ENCODE measurements around the gene MON2. TPM values are rescaled to one million over a fixed set of nuclear protein-coding genes. Genes with fewer than 3 reads are reported as not detected.

MON2 gene
- total RNA-seq, 5 donors from 2014 or later (not counting 1 experiment from before 2014, with no cell fraction given): 61.2 to 73.2 (median 66.5) TPM

DNA sequence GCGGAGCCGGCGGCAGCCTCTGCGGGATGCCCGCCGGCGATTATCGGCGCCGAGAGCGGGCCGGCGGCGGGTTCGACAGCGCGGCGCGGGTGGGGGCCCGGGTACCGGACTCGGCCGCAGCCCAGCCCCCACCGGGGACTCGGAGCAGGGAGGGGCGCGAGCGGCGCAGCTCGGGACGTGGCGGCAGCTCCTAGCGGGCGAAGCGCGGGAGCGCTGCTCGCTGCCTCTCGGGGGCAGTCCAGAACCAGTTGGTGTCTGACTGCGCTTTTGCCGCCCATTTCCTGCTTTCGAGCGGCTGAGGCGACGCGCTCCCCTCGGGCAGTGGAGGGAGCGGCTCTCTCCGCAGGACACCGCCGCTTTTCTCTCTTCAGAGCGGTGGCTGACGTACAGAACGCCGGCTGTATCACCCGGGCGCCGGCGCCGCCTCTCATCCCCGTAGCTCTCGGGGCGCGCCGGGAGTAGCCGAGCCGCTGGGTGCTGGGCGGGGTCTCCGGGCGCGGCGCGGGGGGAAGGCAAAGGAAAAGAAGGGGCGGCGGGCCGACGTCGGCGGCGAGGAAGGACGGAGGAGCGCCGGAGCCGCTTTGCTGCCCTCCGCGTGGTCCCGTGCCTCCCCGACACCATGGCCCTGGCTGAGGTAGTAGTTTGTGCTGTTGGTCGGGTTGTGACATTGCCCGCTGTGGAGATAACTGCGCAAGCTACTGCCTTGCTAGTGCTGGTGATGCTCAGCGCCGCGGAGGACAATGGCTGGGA lies 136.6 kb downstream of the MON2 start:
- Histone ChIP-seq H3K4me1 (ENCODE audit: control insufficient read depth in 1 of 2, extremely low read depth in 1 of 2, insufficient read depth in 2 of 2, low read length in 2 of 2) (peaks cover 4 to 11% of the 10 kb centered on the region in 2 experiments), H3K9me3 (no peaks in the 10 kb centered on the region), H3K36me3 (ENCODE audit: control insufficient read depth in 2 of 2, extremely low read depth in 1 of 2, insufficient read depth in 1 of 2, low read length in 1 of 2) (no peaks in the 10 kb centered on the region), H3K27me3 (replicated peaks in 1 of 2; ENCODE audit: control insufficient read depth in 2 of 2, extremely low read depth in 1 of 2, insufficient read depth in 2 of 2, low read length in 1 of 2) (no peaks in the 10 kb centered on the region), H3K4me3 (ENCODE audit: control insufficient read depth in 1 of 2, extremely low read depth in 1 of 2, low read length in 1 of 2) (peak overlapping the region; percentile 84 to 94), H3K27ac (ENCODE audit: low read length) (peak overlapping the region; percentile 100)
- POLR2A ChIA-PET: interaction anchor here (0.6 to 2.0 kb wide), 10 partner anchors 11 to 1619 kb away, joined by 3 to 13 read pairs (median 4); partner anchors contain the start of genes KICS2 (in 1 of the 2) and MON2 (in 1 of the 2)
- H3K9me3 Mint-ChIP-seq: no peaks in the 10 kb centered on the region
- H3K36me3 Mint-ChIP-seq: no peaks in the 10 kb centered on the region
- under 1% methylated on average over 89 of the region's 94 CpGs for WGBS (ENCODE audit: insufficient coverage)
- DNase-seq (peak; percentile 64 to 89 (median 76)), ATAC-seq (replicated peaks in 1 of 4) (peak; percentile 67 to 83 (median 80))
- H3K4me1 Mint-ChIP-seq: peaks cover 33 to 40% (median 38%) of the 10 kb centered on the region in 3 donors
- peak overlapping the region; percentile 98 for H3K27ac Mint-ChIP-seq
- no peaks in the 10 kb centered on the region for H3K27me3 Mint-ChIP-seq
- H3K4me3 Mint-ChIP-seq: peak overlapping the region; percentile 80 to 97 (median 90)
- CTCF ChIA-PET: interaction anchor here (0.6 to 1.9 kb wide), 4 partner anchors 51 to 181 kb away, joined by 3 to 6 read pairs (median 4); partner anchors contain the start of gene MON2 (in 1 of the 2)

DNA sequence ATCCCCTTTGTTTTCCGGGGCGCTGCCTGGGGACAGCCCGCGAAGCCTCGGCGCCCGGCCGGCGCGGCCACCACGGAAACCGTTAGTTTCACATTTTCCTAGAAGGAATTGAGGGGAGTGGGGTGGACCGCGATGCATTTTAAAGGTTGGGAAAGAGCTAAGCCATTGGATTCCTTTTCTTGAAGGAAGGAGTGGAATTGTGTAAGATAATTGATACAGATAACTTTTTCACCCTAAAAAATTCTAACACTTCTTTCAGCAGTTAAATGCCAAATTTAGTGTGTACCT lies 137.1 kb downstream of the MON2 start:
- H3K4me3 Mint-ChIP-seq: peak overlapping the region; percentile 80 to 97 (median 90)
- peak overlapping the region; percentile 100 for H3K27ac ChIP-seq (ENCODE audit: low read length)
- ChIA-PET CTCF (interaction anchor here (0.6 to 1.9 kb wide), 5 partner anchors 51 to 219 kb away, joined by 3 to 6 read pairs (median 4); partner anchors contain the start of gene MON2 (in 1 of the 2)), POLR2A (interaction anchor here (0.6 to 2.0 kb wide), 7 partner anchors 11 to 344 kb away, joined by 3 to 13 read pairs (median 4); partner anchors contain the start of gene MON2 (in 1 of the 2))
- ATAC-seq (replicated peaks in 1 of 4) (no peak), DNase-seq (no peak)
- no peaks in the 10 kb centered on the region for H3K27me3 Mint-ChIP-seq
- H3K4me3 ChIP-seq (ENCODE audit: control insufficient read depth in 1 of 2, extremely low read depth in 1 of 2, low read length in 1 of 2): peak overlapping the region; percentile 84 to 94
- H3K9me3 ChIP-seq: no peaks in the 10 kb centered on the region
- H3K27ac Mint-ChIP-seq: peak overlapping the region; percentile 83 to 86
- H3K9me3 Mint-ChIP-seq: no peaks in the 10 kb centered on the region
- 2% methylated on average over 10 of the region's 14 CpGs for WGBS (ENCODE audit: insufficient coverage)
- no peaks in the 10 kb centered on the region for H3K36me3 Mint-ChIP-seq
- no peaks in the 10 kb centered on the region for H3K36me3 ChIP-seq (ENCODE audit: control insufficient read depth in 2 of 2, extremely low read depth in 1 of 2, insufficient read depth in 1 of 2, low read length in 1 of 2)
- no peaks in the 10 kb centered on the region for H3K27me3 ChIP-seq (replicated peaks in 1 of 2; ENCODE audit: control insufficient read depth in 2 of 2, extremely low read depth in 1 of 2, insufficient read depth in 2 of 2, low read length in 1 of 2)
- peaks cover 4 to 11% of the 10 kb centered on the region in 2 experiments for H3K4me1 ChIP-seq (ENCODE audit: control insufficient read depth in 1 of 2, extremely low read depth in 1 of 2, insufficient read depth in 2 of 2, low read length in 2 of 2)
- H3K4me1 Mint-ChIP-seq: peaks cover 33 to 40% (median 38%) of the 10 kb centered on the region in 3 donors

DNA sequence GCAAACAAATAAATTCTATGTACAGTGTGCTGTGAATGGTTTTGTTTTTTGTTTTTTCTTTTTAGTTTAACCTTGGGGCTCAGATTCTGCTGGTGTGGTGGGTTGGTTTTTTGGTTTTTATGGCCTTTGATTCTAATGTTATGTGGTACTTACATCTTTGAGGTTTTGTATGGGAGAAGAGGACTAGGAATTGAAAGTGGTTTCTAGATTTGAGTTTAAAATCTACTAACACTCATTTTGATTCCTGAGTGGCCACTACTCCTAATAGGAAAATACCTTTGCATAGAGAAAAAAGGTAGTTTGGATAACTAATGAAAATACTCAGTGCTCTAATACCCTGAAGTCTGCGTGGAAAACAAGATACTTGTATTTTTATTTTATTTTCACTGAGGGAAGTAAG lies 137.7 kb downstream of the MON2 start:
- ChIA-PET CTCF (interaction anchor here (0.6 to 1.9 kb wide), 2 partner anchors 137 to 220 kb away, joined by 4 to 6 read pairs; partner anchors contain the start of gene MON2 (in 1 of the 2)), POLR2A (interaction anchor here in 1 of 2 donors (0.6 to 2.0 kb wide), 6 partner anchors 12 to 345 kb away, joined by 3 to 13 read pairs (median 6); partner anchors contain the start of gene MON2)
- Mint-ChIP-seq H3K9me3 (no peaks in the 10 kb centered on the region), H3K4me3 (peak overlapping the region; percentile 80 to 97 (median 90)), H3K27me3 (no peaks in the 10 kb centered on the region), H3K27ac (peak overlapping the region; percentile 83 to 86), H3K4me1 (peaks cover 37 to 40% (median 38%) of the 10 kb centered on the region in 3 donors), H3K36me3 (no peaks in the 10 kb centered on the region)
- H3K27ac ChIP-seq (ENCODE audit: low read length): peak overlapping the region; percentile 100
- peak in 1 of 35 experiments; percentile 32 for DNase-seq
- peaks cover 4 to 11% of the 10 kb centered on the region in 2 experiments for H3K4me1 ChIP-seq (ENCODE audit: control insufficient read depth in 1 of 2, extremely low read depth in 1 of 2, insufficient read depth in 2 of 2, low read length in 2 of 2)
- no peak for ATAC-seq (replicated peaks in 1 of 4)
- WGBS (ENCODE audit: insufficient coverage): no CpG with 5 or more reads among the region's 1 CpG
- H3K36me3 ChIP-seq (ENCODE audit: control insufficient read depth in 2 of 2, extremely low read depth in 1 of 2, insufficient read depth in 1 of 2, low read length in 1 of 2): no peaks in the 10 kb centered on the region
- H3K4me3 ChIP-seq (ENCODE audit: control insufficient read depth in 1 of 2, extremely low read depth in 1 of 2, low read length in 1 of 2): peak overlapping the region in 1 of 2 donors; percentile 94
- H3K27me3 ChIP-seq (replicated peaks in 1 of 2; ENCODE audit: control insufficient read depth in 2 of 2, extremely low read depth in 1 of 2, insufficient read depth in 2 of 2, low read length in 1 of 2): no peaks in the 10 kb centered on the region
- H3K9me3 ChIP-seq: no peaks in the 10 kb centered on the region

DNA sequence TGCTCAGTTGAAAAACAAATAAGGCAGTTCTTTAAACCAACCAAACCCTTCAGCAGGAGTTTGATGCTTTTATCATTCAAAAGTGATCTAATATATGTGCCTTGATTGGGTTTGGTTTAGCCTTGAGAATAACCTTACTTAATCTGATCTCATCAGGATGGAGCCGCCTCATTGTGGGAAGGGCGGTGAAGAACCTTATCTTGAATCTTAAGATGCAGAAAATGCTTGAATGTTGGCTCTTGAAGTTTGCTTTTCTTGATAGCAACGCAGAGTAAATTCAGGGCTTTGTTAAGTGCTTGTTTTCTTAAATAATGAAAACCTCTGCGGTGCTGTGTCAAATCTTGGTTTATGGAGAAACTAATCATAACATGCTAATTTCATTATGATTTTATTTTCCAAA lies 138.2 kb downstream of the MON2 start:
- peak overlapping the region in 1 of 2 donors; percentile 51 for H3K27ac Mint-ChIP-seq
- H3K36me3 Mint-ChIP-seq: no peaks in the 10 kb centered on the region
- no peaks in the 10 kb centered on the region for H3K9me3 Mint-ChIP-seq
- peak in 7 of 35 experiments; percentile 1 to 49 (median 7) for DNase-seq
- H3K9me3 ChIP-seq: no peaks in the 10 kb centered on the region
- peak overlapping the region; percentile 100 for H3K27ac ChIP-seq (ENCODE audit: low read length)
- H3K4me1 Mint-ChIP-seq: peaks cover 38 to 41% (median 40%) of the 10 kb centered on the region in 3 donors
- H3K4me3 Mint-ChIP-seq: peak overlapping the region; percentile 80 to 97 (median 90)
- no peaks in the 10 kb centered on the region for H3K36me3 ChIP-seq (ENCODE audit: control insufficient read depth in 2 of 2, extremely low read depth in 1 of 2, insufficient read depth in 1 of 2, low read length in 1 of 2)
- ChIA-PET CTCF (no interaction called here), POLR2A (interaction anchor here in 1 of 2 donors (1.1 kb wide), 1 partner anchor 12 kb away, joined by 4 read pairs; no protein-coding TSS in a partner anchor)
- peaks cover 4 to 11% of the 10 kb centered on the region in 2 experiments for H3K4me1 ChIP-seq (ENCODE audit: control insufficient read depth in 1 of 2, extremely low read depth in 1 of 2, insufficient read depth in 2 of 2, low read length in 2 of 2)
- peak overlapping the region in 1 of 2 donors; percentile 94 for H3K4me3 ChIP-seq (ENCODE audit: control insufficient read depth in 1 of 2, extremely low read depth in 1 of 2, low read length in 1 of 2)
- no peaks in the 10 kb centered on the region for H3K27me3 Mint-ChIP-seq
- ATAC-seq (replicated peaks in 1 of 4): no peak
- WGBS (ENCODE audit: insufficient coverage): no CpG with 5 or more reads among the region's 4 CpGs
- no peaks in the 10 kb centered on the region for H3K27me3 ChIP-seq (replicated peaks in 1 of 2; ENCODE audit: control insufficient read depth in 2 of 2, extremely low read depth in 1 of 2, insufficient read depth in 2 of 2, low read length in 1 of 2)

DNA sequence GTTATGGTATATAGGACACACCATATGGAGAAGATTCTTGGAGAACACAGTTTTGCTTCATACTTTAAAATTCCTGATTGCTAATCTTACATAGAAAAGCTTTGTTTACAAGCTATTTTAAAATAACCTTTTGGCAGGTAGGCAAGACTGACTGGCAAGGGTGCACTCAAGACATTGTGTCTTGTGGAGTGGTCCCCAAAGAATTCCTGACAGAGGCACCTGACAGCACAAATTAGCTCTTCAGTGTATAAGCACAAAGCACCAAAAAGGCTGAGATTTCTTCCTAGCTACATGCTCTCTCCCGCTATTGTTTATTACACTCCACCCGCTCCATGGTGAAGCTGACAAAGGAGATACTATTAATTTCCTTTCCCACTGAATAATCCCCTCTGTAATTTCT lies 139.4 kb downstream of the MON2 start:
- no peaks in the 10 kb centered on the region for H3K36me3 ChIP-seq (ENCODE audit: control insufficient read depth in 2 of 2, extremely low read depth in 1 of 2, insufficient read depth in 1 of 2, low read length in 1 of 2)
- peaks cover 4 to 11% of the 10 kb centered on the region in 2 experiments for H3K4me1 ChIP-seq (ENCODE audit: control insufficient read depth in 1 of 2, extremely low read depth in 1 of 2, insufficient read depth in 2 of 2, low read length in 2 of 2)
- no peak overlapping the region for H3K27ac ChIP-seq (ENCODE audit: low read length)
- no peaks in the 10 kb centered on the region for H3K36me3 Mint-ChIP-seq
- no peaks in the 10 kb centered on the region for H3K9me3 ChIP-seq
- DNase-seq: no peak
- WGBS (ENCODE audit: insufficient coverage): 90% methylated on average over 2 of the region's 2 CpGs
- H3K27ac Mint-ChIP-seq: no peak overlapping the region
- CTCF ChIA-PET: interaction anchor here (0.6 to 1.6 kb wide), 2 partner anchors 45 to 191 kb away, joined by 3 to 6 read pairs; no protein-coding TSS in a partner anchor
- peaks cover 38 to 41% (median 40%) of the 10 kb centered on the region in 3 donors for H3K4me1 Mint-ChIP-seq
- ATAC-seq (replicated peaks in 1 of 4): no peak
- no peak overlapping the region for H3K4me3 ChIP-seq (ENCODE audit: control insufficient read depth in 1 of 2, extremely low read depth in 1 of 2, low read length in 1 of 2)
- POLR2A ChIA-PET: interaction anchor here (0.5 to 1.1 kb wide), 2 partner anchors 13 to 342 kb away, joined by 3 to 4 read pairs; no protein-coding TSS in a partner anchor
- H3K27me3 Mint-ChIP-seq: no peaks in the 10 kb centered on the region
- H3K9me3 Mint-ChIP-seq: no peaks in the 10 kb centered on the region
- H3K27me3 ChIP-seq (replicated peaks in 1 of 2; ENCODE audit: control insufficient read depth in 2 of 2, extremely low read depth in 1 of 2, insufficient read depth in 2 of 2, low read length in 1 of 2): no peaks in the 10 kb centered on the region
- H3K4me3 Mint-ChIP-seq: no peak overlapping the region

DNA sequence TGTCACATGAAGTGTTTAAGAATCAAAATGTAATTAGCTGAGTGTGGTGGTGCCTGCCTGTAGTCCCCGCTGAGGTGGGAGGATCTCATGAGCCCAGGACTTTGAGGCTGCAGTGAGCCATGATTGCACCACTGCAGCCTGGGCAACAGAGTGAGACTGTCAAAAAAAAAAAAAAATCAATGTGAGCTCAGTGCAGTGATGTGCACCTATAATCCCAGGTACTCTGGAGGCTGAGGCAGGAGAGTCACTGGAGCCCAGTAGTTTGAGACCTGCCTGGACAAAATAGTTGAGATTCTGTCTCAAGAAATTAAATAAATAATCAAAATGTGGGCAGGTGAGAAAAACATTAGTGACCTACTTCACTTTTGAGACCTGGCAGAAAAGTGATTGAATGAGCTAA lies 140.0 kb downstream of the MON2 start:
- no peak for DNase-seq
- no peaks in the 10 kb centered on the region for H3K27me3 Mint-ChIP-seq
- ATAC-seq (replicated peaks in 1 of 4): no peak
- no peaks in the 10 kb centered on the region for H3K36me3 Mint-ChIP-seq
- H3K4me1 Mint-ChIP-seq: peaks cover 35 to 41% (median 36%) of the 10 kb centered on the region in 3 donors
- H3K4me1 ChIP-seq (ENCODE audit: control insufficient read depth in 1 of 2, extremely low read depth in 1 of 2, insufficient read depth in 2 of 2, low read length in 2 of 2): peaks cover 4 to 11% of the 10 kb centered on the region in 2 experiments
- POLR2A ChIA-PET: interaction anchor here in 1 of 2 donors (0.5 kb wide), 1 partner anchor 342 kb away, joined by 3 read pairs; no protein-coding TSS in a partner anchor
- 100% methylated on average over 1 of the region's 1 CpG for WGBS (ENCODE audit: insufficient coverage)
- H3K36me3 ChIP-seq (ENCODE audit: control insufficient read depth in 2 of 2, extremely low read depth in 1 of 2, insufficient read depth in 1 of 2, low read length in 1 of 2): no peaks in the 10 kb centered on the region
- H3K4me3 ChIP-seq (ENCODE audit: control insufficient read depth in 1 of 2, extremely low read depth in 1 of 2, low read length in 1 of 2): no peak overlapping the region
- no peak overlapping the region for H3K4me3 Mint-ChIP-seq
- no peak overlapping the region for H3K27ac Mint-ChIP-seq
- no peaks in the 10 kb centered on the region for H3K9me3 ChIP-seq
- no peaks in the 10 kb centered on the region for H3K9me3 Mint-ChIP-seq
- no peak overlapping the region for H3K27ac ChIP-seq (ENCODE audit: low read length)
- CTCF ChIA-PET: interaction anchor here (0.6 to 1.6 kb wide), 4 partner anchors 11 to 1783 kb away, joined by 3 to 6 read pairs (median 3); no protein-coding TSS in a partner anchor
- no peaks in the 10 kb centered on the region for H3K27me3 ChIP-seq (replicated peaks in 1 of 2; ENCODE audit: control insufficient read depth in 2 of 2, extremely low read depth in 1 of 2, insufficient read depth in 2 of 2, low read length in 1 of 2)
